Middle frontal gyrus (tissue), 1 donor: Measurements from ENCODE around the gene SNED1.
"Not testable (repeated sequence)": the region's sequence is repeated elsewhere in the genome, so short reads cannot be mapped to it uniquely, and the experiment has no call there.

ENCODE experiments used
- DNase-seq: peaks from one replicate; pipeline ENCODE4 v3.0.0-alpha.2; 2015; ENCODE audit warnings: low spot score; ENCODE audit errors: extremely low spot score

SNED1 gene

GRCh38 chr2:240972636-240973521, 25.5 kb upstream of the SNED1 start:
- no peak for DNase-seq

- DNase-seq: no peak
Observed at GRCh38 chr2:240974771-240975572, 23.4 kb upstream of the SNED1 start.

- DNase-seq: not testable (repeated sequence)
Observed at GRCh38 chr2:240975903-240976302, 22.5 kb upstream of the SNED1 start.

GRCh38 chr2:240981280-240981679, 17.1 kb upstream of the SNED1 start:
- no peak for DNase-seq

GRCh38 chr2:240981871-240982800, 16.3 kb upstream of the SNED1 start:
- DNase-seq: no peak

- DNase-seq: no peak
Observed at GRCh38 chr2:240982821-240983281, 15.6 kb upstream of the SNED1 start.

- no peak for DNase-seq
Observed at GRCh38 chr2:240983361-240983995, 14.9 kb upstream of the SNED1 start.

GRCh38 chr2:240983996-240984498, 14.4 kb upstream of the SNED1 start:
- DNase-seq: no peak

- no peak for DNase-seq
Observed at GRCh38 chr2:240985881-240986786, 12.3 kb upstream of the SNED1 start.

GRCh38 chr2:240986787-240987411, 11.5 kb upstream of the SNED1 start:
- no peak for DNase-seq

- DNase-seq: no peak
Observed at GRCh38 chr2:240987588-240987987, 10.8 kb upstream of the SNED1 start.

GRCh38 chr2:240988146-240988545, 10.3 kb upstream of the SNED1 start:
- no peak for DNase-seq

GRCh38 chr2:240988571-240989271, 9.7 kb upstream of the SNED1 start:
- DNase-seq: no peak

- no peak for DNase-seq
Observed at GRCh38 chr2:240989451-240990265, 8.8 kb upstream of the SNED1 start.

- DNase-seq: no peak
Observed at GRCh38 chr2:240990266-240990529, 8.2 kb upstream of the SNED1 start.

- DNase-seq: no peak
Observed at GRCh38 chr2:240990726-240991377, 7.6 kb upstream of the SNED1 start.
